Measurements from ENCODE around the gene ZDHHC11B. TPM values are rescaled to one million over a fixed set of nuclear protein-coding genes. Genes with fewer than 3 reads are reported as not detected.
A peak's percentile ranks its signal among the peaks of the same experiment; 100 is the strongest.

ZDHHC11B gene
- total and polyA plus RNA-seq, 2 donors from 2014 or later: 4.4 to 5.4 TPM

- FAIRE-seq (no peak), DNase-seq (peak in 1 of 5 donors; percentile 70)
- Histone ChIP-seq H3K27ac (ENCODE audit: low read depth in 2 of 2, low read length in 2 of 2) (no peak overlapping the region), H3K4me3 (ENCODE audit: low read length in 3 of 3) (no peak overlapping the region), H3K36me3 (ENCODE audit: control insufficient read depth in 2 of 3, insufficient read depth in 3 of 3, low read length in 3 of 3) (no peaks in the 10 kb centered on the region), H3K4me1 (ENCODE audit: control insufficient read depth in 2 of 3, insufficient read depth in 2 of 3, low read depth in 1 of 3, low read length in 3 of 3) (peaks cover 0 to 18% (median 4%) of the 10 kb centered on the region in 3 donors), H3K27me3 (ENCODE audit: control insufficient read depth, insufficient read depth, low read length) (no peaks in the 10 kb centered on the region), H3K9me3 (ENCODE audit: control insufficient read depth in 2 of 3, insufficient read depth in 1 of 3, low read length in 3 of 3) (no peaks in the 10 kb centered on the region), H3K9ac (ENCODE audit: low read length in 3 of 3) (no peak overlapping the region)
- no peak for TF ChIP-seq CTCF (IDR thresholded peaks at IDR 0.05; ENCODE audit: borderline replicate concordance, extremely low read depth, insufficient read depth)
- intact Hi-C loops (cut with DNase I): loop anchor here (10.0 kb wide), 1 partner anchor 235 kb away; no protein-coding TSS in a partner anchor
These were observed 114.6 kb downstream of the ZDHHC11B start for GRCh38 chr5:669842-670395.

- peak; percentile 25 for TF ChIP-seq CTCF (IDR thresholded peaks at IDR 0.05; ENCODE audit: borderline replicate concordance, extremely low read depth, insufficient read depth)
- Histone ChIP-seq H3K4me3 (ENCODE audit: low read length in 3 of 3) (no peak overlapping the region), H3K27ac (ENCODE audit: low read depth in 2 of 2, low read length in 2 of 2) (no peak overlapping the region), H3K27me3 (ENCODE audit: control insufficient read depth, insufficient read depth, low read length) (no peaks in the 10 kb centered on the region), H3K36me3 (ENCODE audit: control insufficient read depth in 2 of 3, insufficient read depth in 3 of 3, low read length in 3 of 3) (peaks cover 0 to 2% (median 0%) of the 10 kb centered on the region in 3 donors), H3K9me3 (ENCODE audit: control insufficient read depth in 2 of 3, insufficient read depth in 1 of 3, low read length in 3 of 3) (no peaks in the 10 kb centered on the region), H3K9ac (ENCODE audit: low read length in 3 of 3) (no peak overlapping the region), H3K4me1 (ENCODE audit: control insufficient read depth in 2 of 3, insufficient read depth in 2 of 3, low read depth in 1 of 3, low read length in 3 of 3) (peaks cover 0 to 16% (median 4%) of the 10 kb centered on the region in 3 donors)
- FAIRE-seq: no peak
- intact Hi-C loops (cut with DNase I): loop anchor here (10.0 kb wide), 1 partner anchor 236 kb away; no protein-coding TSS in a partner anchor
- DNase-seq: peak in 3 of 5 donors; percentile 40 to 74 (median 61)
These were observed 115.3 kb downstream of the ZDHHC11B start for GRCh38 chr5:669111-669841.

GRCh38 chr5:668283-668995 lies 116.1 kb downstream of the ZDHHC11B start:
- Histone ChIP-seq H3K4me1 (ENCODE audit: control insufficient read depth in 2 of 3, insufficient read depth in 2 of 3, low read depth in 1 of 3, low read length in 3 of 3) (peaks cover 0 to 16% (median 4%) of the 10 kb centered on the region in 3 donors), H3K9ac (ENCODE audit: low read length in 3 of 3) (no peak overlapping the region)

More at GRCh38 chr5:668283-668995, 116.1 kb downstream of the ZDHHC11B start:
- Histone ChIP-seq H3K36me3 (ENCODE audit: control insufficient read depth in 2 of 3, insufficient read depth in 3 of 3, low read length in 3 of 3) (peaks cover 0 to 4% (median 0%) of the 10 kb centered on the region in 3 donors), H3K4me3 (ENCODE audit: low read length in 3 of 3) (no peak overlapping the region), H3K27ac (ENCODE audit: low read depth in 2 of 2, low read length in 2 of 2) (no peak overlapping the region), H3K9me3 (ENCODE audit: control insufficient read depth in 2 of 3, insufficient read depth in 1 of 3, low read length in 3 of 3) (no peaks in the 10 kb centered on the region), H3K27me3 (ENCODE audit: control insufficient read depth, insufficient read depth, low read length) (no peaks in the 10 kb centered on the region)
- no peak for TF ChIP-seq CTCF (IDR thresholded peaks at IDR 0.05; ENCODE audit: borderline replicate concordance, extremely low read depth, insufficient read depth)
- intact Hi-C loops (cut with DNase I): loop anchor here (10.0 kb wide), 1 partner anchor 236 kb away; no protein-coding TSS in a partner anchor
- no peak for FAIRE-seq
- DNase-seq: peak in 1 of 5 donors; percentile 39
